OCI-LY3 (cell line): Measurements from ENCODE around the gene CPNE4.

Experiments used
- CTCF ChIP-seq: fragments of 200-600, 300-600 bp; sonication (generic); IDR thresholded peaks from 2 replicates; pipeline ENCODE4 v1.5.1; 2014; ENCODE audit warnings: antibody characterized with exemption, low read length, low read depth
- EZH2phosphoT487 ChIP-seq: fragments of 200-600 bp; shearing (Covaris generic); IDR thresholded peaks from 2 replicates; pipeline ENCODE4 v1.6.1; 2018; ENCODE audit warnings: antibody characterized with exemption, mixed run types, low read depth

- TF ChIP-seq CTCF (no peak), EZH2phosphoT487 (no peak)
Observed at GRCh38 chr3:131901686-131902085, 133.1 kb downstream of the CPNE4 start.
